Activated T-cell treated with anti-CD3 and anti-CD28 coated beads, Interleukin-2, amount 50 U/mL, for 72 hours (primary cell): ENCODE measurements around the gene CAPN10. TPM values are rescaled to one million over a fixed set of nuclear protein-coding genes. Genes with fewer than 3 reads are reported as not detected.

Experiments
- ATAC-seq, 2 donors: fragments of 150-1000 bp; cut with Tn5 transposase; replicated peaks in 1 of 2; 2 replicates each; pipeline ENCODE4 v1.10.0; 2021; ENCODE audit warnings: moderate library complexity in 2 of 2, mild to moderate bottlenecking in 1 of 2
- DNase-seq, 2 donors: peaks; one replicate each; pipeline ENCODE4 v3.0.0; 2021 to 2022; ENCODE audit warnings: mixed read lengths in 1 of 2
- H3K27ac Mint-ChIP-seq: one replicate; pipeline ENCODE4 v1.8.0; 2022; ENCODE audit warnings: mild to moderate bottlenecking, moderate library complexity, mixed read lengths
- H3K27me3 Mint-ChIP-seq: one replicate; pipeline ENCODE4 v1.8.0; 2022; ENCODE audit warnings: low read depth, mixed read lengths
- H3K36me3 Mint-ChIP-seq, 2 donors: one replicate each; pipeline ENCODE4 v1.8.0; 2022; ENCODE audit warnings: mixed read lengths in 2 of 2, mild to moderate bottlenecking in 1 of 2; ENCODE audit not compliant: insufficient read depth in 2 of 2
- H3K4me1 Mint-ChIP-seq: one replicate; pipeline ENCODE4 v1.8.0; 2022; ENCODE audit warnings: low read depth, mixed read lengths
- H3K4me3 Mint-ChIP-seq, 2 donors: one replicate each; pipeline ENCODE4 v1.8.0; 2022; ENCODE audit warnings: mild to moderate bottlenecking in 2 of 2, mixed read lengths in 2 of 2, moderate library complexity in 2 of 2
- H3K9me3 Mint-ChIP-seq, 2 donors: one replicate each; pipeline ENCODE4 v1.8.0; 2022; ENCODE audit warnings: mixed read lengths in 2 of 2
- total RNA-seq, 2 donors: library from RNA; stranded (reverse); gene quantifications; one replicate each; pipeline ENCODE4 v1.2.3, GENCODE V29; 2022

Gene CAPN10
- total RNA-seq, 2 donors from 2014 or later: 36.9 to 43.7 TPM

GRCh38 chr2:240624950-240625621, 38.6 kb downstream of the CAPN10 start, which contains the start of gene GPR35:
Gene GPR35, plus strand, starts transcription at chr2:240625480. Its CDS starts 4,473 bp downstream, at chr2:240629953.
- peak within 1 kb of the TSS; percentile 75 for H3K27ac Mint-ChIP-seq
- H3K4me1 Mint-ChIP-seq: peaks cover 65% of the 10 kb centered on the region
- DNase-seq (peak; percentile 90 to 92), ATAC-seq (peak; percentile 70 to 73)
- H3K9me3 Mint-ChIP-seq: no peaks in the 10 kb centered on the region
- peak within 1 kb of the TSS; percentile 91 to 92 for H3K4me3 Mint-ChIP-seq
- H3K36me3 Mint-ChIP-seq: peaks cover 3 to 4% of the 10 kb centered on the region in 2 donors
- H3K27me3 Mint-ChIP-seq: no peaks in the 10 kb centered on the region

DNA sequence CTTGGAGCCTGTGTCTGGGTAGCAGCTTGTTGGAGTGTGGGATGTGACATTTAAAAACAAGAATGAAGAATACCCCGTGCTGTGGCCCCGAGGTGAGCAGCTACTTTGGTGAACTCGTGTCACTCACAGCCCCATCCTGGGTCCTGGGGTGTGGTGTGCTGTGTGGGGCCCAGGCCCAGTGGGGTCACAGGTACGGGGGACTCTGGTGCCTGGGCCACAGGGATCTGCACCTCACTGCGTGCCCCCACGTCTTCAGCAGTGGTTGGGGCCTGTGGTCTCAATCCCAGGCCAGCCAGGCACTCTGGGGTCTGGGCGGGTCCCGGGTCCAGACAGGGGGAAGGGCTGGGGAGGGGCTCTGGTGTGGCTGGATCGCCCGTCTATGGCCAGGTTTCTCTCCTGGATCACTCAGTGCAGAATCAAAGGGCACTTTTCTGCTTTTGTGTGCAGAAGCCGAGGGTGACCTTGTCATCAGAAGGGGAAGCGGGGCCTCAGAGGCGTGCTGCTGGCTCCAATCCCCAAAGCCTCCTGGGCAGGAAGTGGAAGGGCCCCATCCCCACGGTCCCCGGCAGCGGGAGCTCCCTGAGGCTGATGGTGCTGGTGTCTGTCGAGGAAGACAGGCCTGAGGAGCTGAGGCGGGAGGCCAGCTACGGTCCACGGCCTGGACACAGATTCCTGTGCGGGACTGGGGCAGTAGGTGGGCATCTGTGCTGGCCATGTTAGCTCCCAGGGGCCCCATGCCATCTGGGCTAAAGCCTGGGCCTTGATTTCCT, 40.2 kb downstream of the CAPN10 start:
- DNase-seq: peak; percentile 47 to 53
- Mint-ChIP-seq H3K36me3 (peaks cover 0 to 3% of the 10 kb centered on the region in 2 donors), H3K4me3 (peak overlapping the region; percentile 80 to 83), H3K4me1 (peaks cover 53% of the 10 kb centered on the region), H3K27me3 (no peaks in the 10 kb centered on the region), H3K9me3 (no peaks in the 10 kb centered on the region), H3K27ac (peak overlapping the region; percentile 75)
- no peak for ATAC-seq

DNA sequence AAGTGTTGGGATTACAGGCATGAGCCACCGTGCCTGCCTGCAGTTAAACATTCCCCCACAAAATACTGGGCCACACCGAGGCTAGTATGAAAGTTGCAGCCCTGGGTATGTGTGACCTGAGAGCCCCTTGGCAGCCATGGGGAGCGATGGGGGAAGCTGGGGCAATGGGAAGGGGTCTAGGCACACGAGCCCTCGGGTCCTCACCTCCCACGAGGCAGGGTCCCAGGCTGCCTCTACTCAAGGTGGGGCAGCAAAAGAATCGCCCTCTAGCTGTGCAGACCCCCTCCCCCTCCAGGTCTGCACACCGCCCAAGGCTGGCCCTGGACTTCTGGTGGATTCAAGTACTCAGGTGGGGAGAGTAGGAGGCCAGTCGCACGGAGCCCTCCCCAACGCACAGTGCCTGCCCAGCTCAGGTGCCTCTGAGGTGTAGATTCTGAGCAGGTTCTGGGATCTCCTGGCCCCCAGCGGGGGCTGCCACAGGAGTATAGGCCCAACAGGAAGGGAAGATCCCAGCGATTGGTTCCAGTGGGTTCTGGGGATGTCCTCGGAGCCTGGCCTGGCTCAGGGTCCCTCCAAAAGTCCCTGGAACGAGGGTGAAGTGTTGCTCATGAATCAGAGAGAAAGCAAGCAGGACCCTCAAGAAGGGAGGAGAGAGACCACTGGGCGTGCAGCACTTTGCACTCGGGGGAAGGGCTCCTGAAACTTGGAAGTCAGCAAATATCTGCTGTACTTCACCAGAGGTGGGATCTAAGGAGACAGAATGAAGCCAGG, 41.4 kb downstream of the CAPN10 start:
- Mint-ChIP-seq H3K9me3 (peaks cover 2 to 4% of the 10 kb centered on the region in 2 donors), H3K36me3 (peaks cover 6 to 7% of the 10 kb centered on the region in 2 donors), H3K27me3 (no peaks in the 10 kb centered on the region), H3K27ac (no peak overlapping the region), H3K4me1 (peaks cover 41% of the 10 kb centered on the region), H3K4me3 (peak overlapping the region in 1 of 2 donors; percentile 83)
- DNase-seq (no peak), ATAC-seq (no peak)

DNA sequence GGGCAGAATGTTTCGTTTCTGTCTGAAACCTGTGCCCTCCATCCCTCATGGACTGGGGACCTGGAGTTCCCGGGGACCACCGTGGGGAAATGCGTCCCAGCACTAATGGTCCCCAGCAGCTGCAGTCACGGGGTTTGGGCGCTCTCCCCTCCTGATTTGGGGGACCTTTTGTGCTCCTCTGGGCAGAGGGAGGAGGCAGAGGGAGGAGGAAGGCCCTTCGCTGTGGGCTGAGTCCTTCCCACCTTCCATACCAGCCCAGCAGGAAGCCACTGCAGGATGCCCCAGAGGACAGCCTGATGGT, 41.9 kb downstream of the CAPN10 start:
- ATAC-seq: no peak
- Mint-ChIP-seq H3K36me3 (peaks cover 12% of the 10 kb centered on the region in 2 donors), H3K27me3 (no peaks in the 10 kb centered on the region), H3K27ac (no peak overlapping the region), H3K4me3 (no peak overlapping the region), H3K9me3 (peaks cover 8 to 10% of the 10 kb centered on the region in 2 donors), H3K4me1 (peaks cover 37% of the 10 kb centered on the region)
- no peak for DNase-seq

DNA sequence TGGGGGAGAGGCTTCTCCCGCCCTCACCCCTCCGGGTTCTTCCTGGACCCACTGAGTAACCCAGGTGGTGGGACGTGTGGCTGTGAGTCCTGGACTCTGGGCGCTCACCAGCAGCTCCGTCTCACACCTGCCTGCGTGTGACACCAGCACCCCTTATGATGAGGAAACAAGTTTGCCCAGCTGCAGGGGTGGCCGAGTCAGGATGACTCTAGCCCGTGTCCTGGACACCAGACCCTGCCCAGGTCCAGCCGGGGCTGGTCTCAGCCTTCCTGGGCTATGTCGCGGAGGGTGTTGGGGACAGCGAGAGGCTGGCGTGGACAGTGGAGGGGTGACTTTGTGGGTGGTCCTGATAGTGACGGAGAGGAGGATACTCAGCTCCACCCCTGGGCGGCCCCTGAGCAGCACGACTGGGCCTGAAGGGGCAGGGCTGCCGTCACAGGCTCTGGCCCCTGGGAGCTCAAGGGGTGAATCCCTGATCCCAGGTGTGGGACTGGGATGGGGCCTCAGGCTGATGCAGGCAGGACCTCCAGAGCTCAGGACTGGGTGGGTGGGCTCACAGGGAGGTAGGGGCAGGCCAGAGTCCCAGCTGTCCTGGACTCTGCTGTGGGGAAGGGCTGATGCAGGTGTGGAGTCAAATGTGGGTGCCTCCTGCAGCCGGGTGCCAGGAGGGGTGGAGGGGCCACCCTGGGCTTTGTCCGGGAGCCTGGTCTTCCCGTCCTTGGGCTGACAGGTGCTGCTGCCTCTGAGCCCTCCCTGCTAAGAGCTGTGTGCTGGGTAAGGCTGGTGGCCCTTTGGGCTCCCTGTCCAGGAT, 42.5 kb downstream of the CAPN10 start:
- Mint-ChIP-seq H3K4me3 (no peak overlapping the region), H3K4me1 (peaks cover 35% of the 10 kb centered on the region), H3K36me3 (peaks cover 14% of the 10 kb centered on the region in 2 donors), H3K27ac (no peak overlapping the region), H3K9me3 (peaks cover 9 to 12% of the 10 kb centered on the region in 2 donors), H3K27me3 (no peaks in the 10 kb centered on the region)
- ATAC-seq (no peak), DNase-seq (no peak)

- no peak for ATAC-seq
- no peak overlapping the region for H3K27ac Mint-ChIP-seq
- no peak overlapping the region for H3K4me3 Mint-ChIP-seq
- H3K4me1 Mint-ChIP-seq: peaks cover 29% of the 10 kb centered on the region
- no peaks in the 10 kb centered on the region for H3K27me3 Mint-ChIP-seq
- peaks cover 9 to 14% of the 10 kb centered on the region in 2 donors for H3K9me3 Mint-ChIP-seq
- no peak for DNase-seq
- H3K36me3 Mint-ChIP-seq: peaks cover 16% of the 10 kb centered on the region in 2 donors
These were observed 43.1 kb downstream of the CAPN10 start for GRCh38 chr2:240629619-240629967.

DNA sequence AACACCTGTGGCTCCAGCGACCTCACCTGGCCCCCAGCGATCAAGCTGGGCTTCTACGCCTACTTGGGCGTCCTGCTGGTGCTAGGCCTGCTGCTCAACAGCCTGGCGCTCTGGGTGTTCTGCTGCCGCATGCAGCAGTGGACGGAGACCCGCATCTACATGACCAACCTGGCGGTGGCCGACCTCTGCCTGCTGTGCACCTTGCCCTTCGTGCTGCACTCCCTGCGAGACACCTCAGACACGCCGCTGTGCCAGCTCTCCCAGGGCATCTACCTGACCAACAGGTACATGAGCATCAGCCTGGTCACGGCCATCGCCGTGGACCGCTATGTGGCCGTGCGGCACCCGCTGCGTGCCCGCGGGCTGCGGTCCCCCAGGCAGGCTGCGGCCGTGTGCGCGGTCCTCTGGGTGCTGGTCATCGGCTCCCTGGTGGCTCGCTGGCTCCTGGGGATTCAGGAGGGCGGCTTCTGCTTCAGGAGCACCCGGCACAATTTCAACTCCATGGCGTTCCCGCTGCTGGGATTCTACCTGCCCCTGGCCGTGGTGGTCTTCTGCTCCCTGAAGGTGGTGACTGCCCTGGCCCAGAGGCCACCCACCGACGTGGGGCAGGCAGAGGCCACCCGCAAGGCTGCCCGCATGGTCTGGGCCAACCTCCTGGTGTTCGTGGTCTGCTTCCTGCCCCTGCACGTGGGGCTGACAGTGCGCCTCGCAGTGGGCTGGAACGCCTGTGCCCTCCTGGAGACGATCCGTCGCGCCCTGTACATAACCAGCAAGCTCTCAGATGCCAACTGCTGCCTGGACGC, 43.6 kb downstream of the CAPN10 start:
- no peak for ATAC-seq
- peaks cover 12 to 15% of the 10 kb centered on the region in 2 donors for H3K9me3 Mint-ChIP-seq
- H3K4me3 Mint-ChIP-seq: no peak overlapping the region
- peaks cover 17 to 19% of the 10 kb centered on the region in 2 donors for H3K36me3 Mint-ChIP-seq
- H3K4me1 Mint-ChIP-seq: peaks cover 23% of the 10 kb centered on the region
- H3K27ac Mint-ChIP-seq: no peak overlapping the region
- no peaks in the 10 kb centered on the region for H3K27me3 Mint-ChIP-seq
- no peak for DNase-seq

- Mint-ChIP-seq H3K4me1 (peaks cover 21% of the 10 kb centered on the region), H3K36me3 (peaks cover 14 to 19% of the 10 kb centered on the region in 2 donors), H3K27ac (no peak overlapping the region), H3K9me3 (peaks cover 12 to 15% of the 10 kb centered on the region in 2 donors), H3K4me3 (no peak overlapping the region), H3K27me3 (no peaks in the 10 kb centered on the region)
- ATAC-seq (no peak), DNase-seq (no peak)
These were observed 44.4 kb downstream of the CAPN10 start for GRCh38 chr2:240630771-240631547.

GRCh38 chr2:240631548-240632305, 45.2 kb downstream of the CAPN10 start:
- H3K4me3 Mint-ChIP-seq: no peak overlapping the region
- H3K9me3 Mint-ChIP-seq: peaks cover 12 to 15% of the 10 kb centered on the region in 2 donors
- peaks cover 16% of the 10 kb centered on the region for H3K4me1 Mint-ChIP-seq
- ATAC-seq (no peak), DNase-seq (no peak)
- no peaks in the 10 kb centered on the region for H3K27me3 Mint-ChIP-seq
- H3K36me3 Mint-ChIP-seq: peaks cover 14 to 19% of the 10 kb centered on the region in 2 donors
- H3K27ac Mint-ChIP-seq: no peak overlapping the region

GRCh38 chr2:240632306-240632721, 45.8 kb downstream of the CAPN10 start:
- H3K4me3 Mint-ChIP-seq: no peak overlapping the region
- peaks cover 12 to 15% of the 10 kb centered on the region in 2 donors for H3K9me3 Mint-ChIP-seq
- ATAC-seq: no peak
- no peak overlapping the region for H3K27ac Mint-ChIP-seq
- peaks cover 10% of the 10 kb centered on the region for H3K4me1 Mint-ChIP-seq
- DNase-seq: no peak
- no peaks in the 10 kb centered on the region for H3K27me3 Mint-ChIP-seq
- H3K36me3 Mint-ChIP-seq: peaks cover 14 to 19% of the 10 kb centered on the region in 2 donors
